HUDEP-2 (cell line): Measurements from ENCODE around the gene COG1.
A peak's percentile ranks its signal among the peaks of the same experiment; 100 is the strongest.

Experiments used
- DNase-seq, 76 experiments: peaks; one replicate each; lab custom pipeline; 2025; ENCODE audit not compliant: unreplicated experiment in 76 of 76; lab: John Stamatoyannopoulos, UW

Gene COG1

DNA sequence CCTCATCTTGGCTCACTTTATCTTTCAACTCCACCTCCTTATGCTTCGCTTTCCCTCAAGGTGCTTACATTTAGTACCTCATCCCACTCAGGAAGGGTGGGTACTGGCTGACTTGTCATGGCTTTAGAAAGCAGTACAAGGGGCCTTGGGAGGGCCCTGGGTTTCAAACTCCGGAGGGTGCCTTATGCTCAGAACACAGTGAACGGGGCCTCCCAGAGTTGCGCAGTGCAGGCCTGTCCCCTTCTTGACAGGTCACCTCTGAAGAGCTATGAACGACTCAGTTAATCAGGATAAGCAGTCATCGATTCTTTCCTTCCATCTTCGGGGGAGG is 6.0 kb downstream of the COG1 start:
- DNase-seq: no peak

DNA sequence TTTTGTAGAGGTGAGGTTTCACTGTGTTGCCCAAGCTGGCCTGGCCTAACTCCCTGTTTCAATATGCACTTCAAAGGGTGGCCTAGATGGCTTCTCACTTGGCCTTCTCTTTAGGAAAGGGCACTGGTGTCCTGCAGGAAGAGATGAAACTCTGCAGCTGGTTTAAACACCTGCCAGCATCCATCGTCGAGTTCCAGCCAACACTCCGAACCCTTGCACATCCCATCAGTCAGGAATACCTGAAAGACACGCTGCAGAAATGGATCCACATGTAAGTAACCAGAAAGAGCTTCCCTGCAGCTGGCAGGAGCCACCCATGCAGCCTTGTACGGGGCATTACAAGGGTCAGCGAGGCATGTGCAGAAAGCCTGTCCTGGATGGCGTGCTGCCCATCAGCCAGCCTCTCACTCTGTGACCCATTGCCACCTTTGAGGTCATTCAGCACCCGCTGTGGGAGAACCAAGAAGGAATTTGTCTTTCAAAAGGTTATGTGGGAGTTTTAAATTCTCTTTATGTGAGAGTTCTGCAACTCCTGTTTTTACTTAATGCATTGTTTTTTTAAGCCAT is 7.0 kb downstream of the COG1 start:
- DNase-seq: no peak

DNA sequence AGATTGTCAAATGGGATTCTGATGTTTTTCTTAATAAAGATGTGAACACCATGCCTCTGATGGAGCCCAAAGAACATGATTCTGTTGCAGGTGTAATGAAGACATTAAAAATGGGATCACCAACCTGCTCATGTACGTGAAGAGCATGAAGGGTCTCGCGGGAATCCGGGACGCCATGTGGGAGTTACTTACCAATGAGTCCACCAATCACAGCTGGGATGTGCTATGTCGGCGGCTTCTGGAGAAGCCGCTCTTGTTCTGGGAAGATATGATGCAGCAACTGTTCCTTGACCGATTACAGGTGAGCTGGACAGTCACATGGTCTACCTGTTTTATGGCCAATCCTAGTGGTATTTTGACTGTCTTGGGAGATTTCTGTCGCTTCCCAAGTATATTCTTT is 7.6 kb downstream of the COG1 start:
- DNase-seq: no peak

DNA sequence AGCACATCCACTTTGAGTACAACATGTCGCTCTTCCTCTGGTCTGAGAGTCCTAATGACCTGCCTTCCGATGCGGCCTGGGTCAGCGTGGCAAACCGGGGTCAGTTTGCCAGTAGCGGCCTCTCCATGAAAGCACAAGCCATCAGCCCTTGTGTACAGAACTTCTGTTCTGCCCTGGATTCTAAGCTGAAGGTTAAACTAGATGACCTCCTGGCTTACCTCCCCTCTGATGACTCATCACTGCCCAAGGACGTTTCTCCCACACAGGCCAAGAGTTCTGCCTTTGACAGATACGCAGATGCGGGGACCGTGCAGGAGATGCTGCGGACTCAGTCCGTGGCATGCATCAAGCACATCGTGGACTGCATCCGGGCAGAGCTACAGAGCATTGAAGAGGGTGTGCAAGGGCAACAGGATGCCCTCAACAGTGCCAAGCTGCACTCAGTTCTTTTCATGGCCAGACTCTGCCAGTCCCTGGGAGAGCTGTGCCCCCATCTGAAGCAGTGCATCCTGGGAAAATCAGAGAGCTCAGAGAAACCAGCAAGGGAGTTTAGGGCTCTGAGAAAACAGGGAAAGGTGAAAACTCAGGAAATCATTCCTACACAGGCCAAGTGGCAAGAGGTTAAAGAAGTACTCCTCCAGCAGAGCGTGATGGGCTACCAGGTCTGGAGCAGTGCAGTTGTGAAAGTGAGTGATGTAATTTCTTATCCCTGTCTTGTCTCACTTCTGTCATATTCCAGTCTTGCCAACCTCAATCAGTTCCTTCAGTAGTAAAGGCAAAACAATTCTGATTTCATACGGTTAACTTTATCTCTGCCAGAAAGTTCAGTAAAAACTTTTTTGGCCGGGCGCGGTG is 8.6 kb downstream of the COG1 start:
- DNase-seq: peak in 3 of 76 experiments; percentile 10 to 38 (median 15)

DNA sequence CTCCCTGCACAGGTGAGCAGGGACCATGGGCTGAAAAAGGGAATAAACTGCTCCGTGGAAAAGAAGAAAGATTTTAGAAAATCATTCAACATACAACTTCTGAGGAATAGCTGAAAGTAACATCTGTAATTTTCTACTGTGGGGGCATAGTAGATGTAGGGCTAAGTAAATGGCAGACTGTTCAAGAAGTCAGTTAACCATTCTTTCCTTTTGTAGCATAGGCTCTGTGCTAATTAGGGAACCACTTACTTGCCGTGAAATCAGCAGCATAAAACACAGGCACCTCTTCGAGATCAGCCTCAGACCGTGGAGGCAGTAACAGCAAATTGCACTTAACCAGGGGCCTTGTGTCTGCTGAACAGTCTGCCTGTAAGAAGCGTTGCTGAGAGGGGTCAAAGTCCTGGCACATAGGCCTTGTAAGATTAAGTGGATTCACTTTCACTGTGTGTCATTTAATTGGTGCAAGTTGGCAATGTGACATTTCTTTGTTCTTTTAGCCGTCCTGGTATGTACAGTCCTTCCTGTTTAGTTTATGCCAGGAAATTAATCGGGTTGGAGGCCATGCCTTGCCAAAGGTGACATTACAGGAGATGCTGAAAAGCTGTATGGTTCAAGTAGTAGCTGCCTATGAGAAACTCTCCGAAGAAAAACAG is 10.4 kb downstream of the COG1 start:
- DNase-seq: no peak

DNA sequence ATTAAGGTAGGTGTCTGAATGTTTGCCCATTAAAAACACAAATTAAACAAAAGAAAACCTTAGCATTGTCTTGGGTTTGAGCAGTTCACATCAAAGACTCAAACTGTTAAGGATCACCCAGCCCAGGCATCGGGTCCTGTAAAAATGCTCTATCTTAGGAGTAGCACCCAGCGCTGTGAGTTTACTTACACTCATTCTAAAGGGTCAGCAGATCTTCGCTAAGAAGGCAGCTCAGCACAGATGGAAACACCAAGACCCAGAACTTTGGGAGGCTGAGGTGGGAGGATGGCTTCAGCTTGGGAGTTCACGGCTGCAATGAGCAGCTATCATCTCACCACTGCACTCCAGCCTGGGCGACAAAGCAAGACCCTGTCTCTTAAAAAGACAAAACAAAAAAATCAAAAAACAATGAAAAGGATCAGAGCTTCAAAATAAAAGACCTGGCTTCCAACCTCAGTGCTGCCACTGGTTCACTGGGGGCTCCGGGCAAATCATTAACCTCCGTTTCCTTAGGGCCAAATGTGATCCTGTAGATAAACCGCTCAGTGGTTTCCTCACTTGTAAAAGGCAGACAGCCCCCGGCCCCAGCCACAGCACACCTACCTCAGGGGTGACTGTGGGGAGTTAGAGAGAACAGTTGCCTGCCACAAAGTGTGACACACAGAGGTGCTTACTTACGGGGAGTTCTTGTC is 11.1 kb downstream of the COG1 start:
- no peak for DNase-seq

DNA sequence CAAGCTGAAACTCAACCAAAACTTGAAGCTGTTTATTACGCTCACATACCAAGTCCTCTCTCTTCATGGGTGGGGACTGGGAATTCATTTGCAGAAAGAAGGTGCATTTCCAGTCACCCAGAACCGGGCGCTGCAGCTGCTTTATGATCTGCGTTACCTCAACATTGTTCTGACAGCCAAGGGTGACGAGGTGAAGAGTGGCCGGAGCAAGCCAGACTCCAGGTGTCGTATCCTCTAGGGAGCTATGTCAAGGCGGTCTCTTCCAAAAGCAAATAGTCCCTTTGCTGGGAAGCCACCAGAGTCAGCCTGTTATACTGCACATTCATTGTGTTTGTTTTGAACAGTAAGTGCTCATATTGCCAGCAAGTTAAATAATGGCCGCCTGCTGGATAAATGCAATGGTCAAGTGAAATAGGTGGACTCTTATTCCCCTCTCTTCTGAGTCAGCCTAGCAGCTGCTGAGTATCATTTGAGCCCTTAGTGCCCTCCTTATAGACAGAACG is 12.7 kb downstream of the COG1 start:
- no peak for DNase-seq

DNA sequence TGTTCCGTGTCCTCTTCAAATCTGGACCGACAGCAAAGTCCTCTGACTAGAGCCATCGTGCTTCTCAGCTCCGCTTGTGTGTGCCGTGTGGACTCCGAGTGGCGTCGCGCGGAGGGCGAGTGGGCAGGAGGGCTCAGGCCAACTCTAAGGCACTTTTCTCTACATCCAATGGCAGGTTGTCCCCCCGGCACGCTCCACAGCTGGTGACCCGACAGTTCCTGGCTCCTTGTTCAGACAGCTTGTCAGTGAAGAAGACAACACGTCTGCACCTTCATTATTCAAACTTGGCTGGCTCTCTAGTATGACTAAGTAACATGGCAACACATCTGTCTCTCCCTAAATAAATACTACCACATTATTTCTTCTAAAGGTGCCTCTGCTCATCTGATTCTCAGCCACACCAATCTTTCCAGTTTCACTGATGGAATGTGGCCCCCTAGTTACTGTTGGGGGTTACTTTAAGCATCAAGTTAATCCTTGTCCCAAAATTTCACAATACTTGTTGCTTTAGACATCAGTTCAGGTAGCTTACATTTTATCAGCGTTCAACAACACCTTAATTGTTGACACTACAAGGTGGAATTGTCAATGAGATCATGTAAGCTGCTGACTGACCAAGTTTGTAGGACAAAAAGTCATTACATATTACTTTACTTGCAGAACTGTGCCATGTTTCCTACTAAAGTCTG is 15.4 kb downstream of the COG1 start:
- DNase-seq: no peak

DNA sequence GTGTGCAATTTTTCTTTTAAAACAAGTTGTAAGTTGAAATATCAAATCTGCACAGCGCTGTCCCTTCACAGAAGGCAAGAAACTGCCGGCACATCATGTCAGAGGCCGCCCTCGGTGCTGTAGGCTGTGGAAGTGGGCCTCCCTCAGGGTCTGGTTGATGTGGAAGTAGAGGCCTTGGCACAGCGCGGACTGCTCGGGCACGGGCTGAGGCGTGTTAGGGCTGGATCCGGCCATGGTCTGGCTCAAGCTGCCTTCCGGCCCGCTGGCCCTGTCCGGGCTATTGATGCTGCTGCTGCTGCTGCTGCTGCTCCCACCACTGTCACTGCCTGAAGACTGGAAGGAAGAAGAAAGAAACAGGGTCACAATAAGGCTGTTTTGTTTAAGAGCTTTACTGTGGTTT is 16.6 kb downstream of the COG1 start:
- DNase-seq: no peak

DNA sequence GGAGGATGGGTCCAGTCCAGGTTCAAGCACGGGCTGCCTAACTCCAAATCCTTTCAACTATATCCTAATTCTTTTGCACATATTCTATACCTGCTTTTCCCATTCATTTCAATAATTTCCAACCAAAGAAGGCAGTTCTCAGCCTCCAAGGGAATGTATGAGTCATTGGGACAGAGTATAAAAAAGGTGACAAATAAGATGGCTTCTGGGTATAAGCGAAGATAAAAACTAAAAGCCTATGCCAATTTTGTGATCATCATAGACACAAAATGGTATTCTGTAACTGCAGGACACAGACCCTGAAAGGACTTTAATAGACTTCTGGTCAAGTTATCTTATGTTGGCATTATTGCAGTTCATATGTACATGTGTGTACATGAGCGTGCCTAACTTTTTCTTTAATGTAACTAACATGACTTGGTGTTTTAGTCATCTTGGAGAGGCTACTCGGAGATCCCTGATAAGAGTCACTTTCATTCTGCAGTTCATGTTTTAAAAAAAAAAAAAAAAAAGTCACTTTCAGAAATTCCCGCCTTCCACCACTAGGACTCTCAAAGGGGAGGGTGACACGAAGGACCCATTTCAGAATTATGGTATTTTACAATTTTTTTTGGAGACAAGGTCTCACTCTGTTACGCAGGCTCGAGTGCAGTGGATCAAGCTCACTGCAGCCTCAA is 17.3 kb downstream of the COG1 start:
- DNase-seq: peak in 33 of 76 experiments; percentile 8 to 72 (median 40)

DNA sequence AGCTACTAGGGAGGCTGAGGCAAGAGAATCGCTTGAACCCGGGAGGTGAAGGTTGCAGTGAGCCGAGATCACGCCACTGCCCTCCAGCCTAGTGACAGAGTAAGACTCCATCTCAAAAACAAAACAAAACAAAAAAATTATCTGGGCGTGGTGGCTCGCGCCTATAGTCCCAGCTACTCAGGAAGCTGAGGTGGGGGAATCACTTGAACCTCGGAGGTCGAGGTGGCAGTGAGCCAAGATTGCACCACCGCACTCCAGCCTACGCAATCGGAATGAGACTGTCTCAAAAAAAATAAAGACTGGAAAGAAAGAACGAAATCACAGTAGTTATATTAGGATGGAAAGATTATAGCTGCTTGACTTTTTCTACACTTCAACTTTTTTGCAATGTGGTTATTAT is 18.9 kb downstream of the COG1 start:
- no peak for DNase-seq

DNA sequence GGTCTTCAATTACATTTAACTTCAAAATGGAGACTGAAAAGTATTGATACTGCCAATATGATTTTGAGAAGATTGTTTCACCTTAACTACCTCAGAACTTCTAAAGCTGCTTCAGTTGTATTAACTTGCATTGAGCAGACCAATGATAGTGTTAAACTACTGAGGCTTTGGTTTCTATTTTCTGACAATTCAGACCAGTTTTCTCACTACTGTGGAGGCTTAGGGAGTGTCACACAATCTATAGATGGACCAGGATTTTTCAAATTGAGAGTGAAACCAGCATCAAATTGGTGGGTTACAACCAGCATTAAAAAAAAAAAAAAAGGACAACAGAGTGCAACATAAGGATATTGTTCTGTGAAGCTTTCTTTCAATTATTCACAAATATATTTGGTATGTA is 21.2 kb downstream of the COG1 start:
- no peak for DNase-seq

DNA sequence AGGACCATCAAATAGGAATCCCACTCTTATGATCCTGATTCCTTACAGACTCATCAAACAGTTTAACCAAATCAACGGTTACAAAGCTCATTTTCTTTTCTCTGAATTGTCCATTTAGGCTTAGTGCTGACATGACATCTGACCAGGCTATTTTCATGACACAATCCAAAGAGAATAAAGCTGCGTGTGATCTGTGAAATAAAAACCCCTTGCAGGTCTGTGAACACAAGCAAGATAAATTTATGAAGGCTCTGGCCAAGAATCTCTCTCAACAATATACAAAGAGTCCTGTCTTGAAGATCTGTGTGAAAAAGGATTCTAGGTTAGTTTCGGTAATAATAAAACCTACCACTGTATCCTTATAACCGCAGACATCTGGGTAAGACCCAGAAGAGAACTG is 22.0 kb downstream of the COG1 start:
- DNase-seq: no peak

DNA sequence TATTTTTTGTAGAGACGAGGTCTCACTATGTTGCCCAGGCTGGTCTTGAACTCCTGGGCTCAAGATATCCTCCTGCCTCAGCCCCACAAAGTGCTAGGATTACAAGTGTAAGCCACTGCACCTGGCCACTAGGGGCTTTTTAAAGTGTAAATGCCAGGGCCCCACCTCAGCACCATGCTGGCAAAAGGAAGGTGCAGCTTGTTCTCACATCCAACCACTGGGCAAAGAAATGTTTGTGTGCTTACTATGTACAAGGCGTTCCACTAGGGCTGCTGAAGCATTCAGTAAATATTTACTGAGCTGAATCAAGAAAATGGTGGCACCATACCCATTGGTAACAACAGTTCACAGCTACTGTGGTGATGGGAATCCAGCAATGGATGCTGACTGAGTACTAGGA is 22.6 kb downstream of the COG1 start:
- DNase-seq: no peak

DNA sequence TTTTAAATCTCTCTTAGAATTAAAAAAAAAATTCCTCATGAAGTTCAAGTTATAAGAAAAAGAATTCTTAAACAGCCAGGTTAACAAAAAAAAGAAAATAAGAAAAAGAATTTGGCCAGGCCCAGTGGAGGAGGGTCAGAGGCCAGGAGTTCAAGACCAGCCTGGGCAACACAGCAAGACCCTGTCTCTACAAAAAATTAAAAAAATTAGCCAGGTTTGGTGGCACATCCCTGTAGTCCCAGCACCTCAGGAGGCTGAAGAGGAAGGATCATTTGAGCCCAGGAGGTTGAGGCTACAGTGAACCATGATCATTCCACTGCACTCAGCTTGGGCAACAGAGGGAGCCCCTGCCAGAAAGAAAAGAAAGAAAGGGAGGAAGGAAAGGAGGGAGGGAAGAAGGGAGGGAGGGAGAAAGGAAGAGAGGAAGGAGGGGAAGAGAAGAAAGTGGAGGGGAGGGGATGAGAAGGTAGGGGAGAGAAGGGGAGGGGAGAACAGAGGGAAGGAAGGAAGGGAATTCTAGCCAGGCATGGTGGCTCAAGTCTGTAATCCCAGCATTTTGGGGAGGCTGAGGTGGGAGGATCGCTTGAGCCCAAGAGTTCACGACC is 30.9 kb downstream of the COG1 start:
- no peak for DNase-seq

DNA sequence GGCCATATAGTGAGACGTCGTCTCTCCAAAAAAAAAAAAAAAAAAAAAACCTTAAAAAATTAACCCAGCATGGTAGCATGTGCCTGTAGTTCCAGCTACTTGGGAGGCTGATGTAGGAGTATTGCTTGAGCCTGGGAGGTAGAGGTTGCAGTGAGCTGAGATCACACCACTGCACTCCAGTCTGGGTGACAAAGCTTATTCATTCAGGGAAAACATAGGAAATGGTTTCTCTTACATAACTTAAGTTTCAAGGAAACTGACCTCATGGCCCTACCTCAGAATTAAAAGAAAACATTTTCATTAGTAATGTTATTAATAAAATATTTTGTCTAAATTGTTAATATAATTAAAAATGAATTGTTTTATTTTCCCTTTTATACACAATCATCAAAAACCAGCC is 31.4 kb downstream of the COG1 start:
- DNase-seq: no peak

DNA sequence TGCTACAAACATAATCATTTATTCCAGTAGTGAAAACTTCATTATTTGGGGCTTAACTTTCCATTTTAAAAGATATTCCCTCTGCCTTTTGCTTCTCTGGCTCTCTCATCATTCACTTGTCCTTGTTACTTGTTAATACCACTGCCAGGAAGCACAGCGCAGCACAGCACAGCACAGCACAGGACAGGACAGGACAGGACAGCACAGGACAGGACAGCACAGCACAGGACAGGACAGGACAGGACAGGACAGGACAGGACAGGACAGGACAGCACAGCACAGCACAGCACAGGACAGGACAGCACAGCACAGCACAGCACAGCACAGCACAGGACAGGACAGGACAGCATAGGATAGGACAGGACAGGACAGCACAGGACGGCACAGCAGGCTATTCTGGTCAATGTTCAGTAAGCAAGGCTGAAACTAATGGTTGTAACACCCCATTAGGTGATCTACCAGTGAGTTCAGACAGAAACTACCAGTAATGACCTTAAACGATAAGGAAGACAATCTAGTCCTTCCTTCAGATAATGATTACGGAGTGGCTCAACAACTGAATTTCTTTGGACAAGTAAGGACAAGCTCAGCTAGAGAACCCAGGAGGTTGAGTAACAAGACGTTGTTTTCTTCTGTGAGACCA is 31.9 kb downstream of the COG1 start:
- DNase-seq: no peak

DNA sequence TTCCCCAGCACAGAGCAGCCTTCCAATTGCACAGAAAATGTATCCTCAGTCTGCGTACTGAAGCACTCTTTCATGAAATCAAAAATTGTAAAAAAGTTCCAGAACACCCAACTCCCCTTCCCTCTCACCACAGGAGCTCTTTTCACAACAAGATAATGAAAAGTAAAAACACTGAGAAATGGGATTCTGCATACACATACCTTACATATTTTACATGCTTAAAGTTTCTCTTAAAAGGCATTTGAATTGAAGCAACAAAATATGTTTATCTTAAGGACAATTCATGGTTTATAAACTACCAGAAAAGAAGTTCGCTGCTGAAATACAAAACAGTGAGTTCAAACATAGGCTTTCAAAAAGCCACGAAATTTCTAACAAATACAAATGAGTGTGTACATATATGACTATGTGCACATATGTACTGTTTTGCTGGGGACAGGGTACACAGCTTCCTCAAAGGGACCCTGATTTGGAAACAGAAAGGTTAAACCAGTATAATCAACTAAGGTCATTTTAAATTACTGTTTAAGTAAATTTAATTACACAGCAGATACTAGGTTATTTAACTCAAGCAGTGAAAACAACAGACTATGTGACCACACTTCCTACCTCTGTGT is 33.8 kb downstream of the COG1 start:
- DNase-seq: no peak

DNA sequence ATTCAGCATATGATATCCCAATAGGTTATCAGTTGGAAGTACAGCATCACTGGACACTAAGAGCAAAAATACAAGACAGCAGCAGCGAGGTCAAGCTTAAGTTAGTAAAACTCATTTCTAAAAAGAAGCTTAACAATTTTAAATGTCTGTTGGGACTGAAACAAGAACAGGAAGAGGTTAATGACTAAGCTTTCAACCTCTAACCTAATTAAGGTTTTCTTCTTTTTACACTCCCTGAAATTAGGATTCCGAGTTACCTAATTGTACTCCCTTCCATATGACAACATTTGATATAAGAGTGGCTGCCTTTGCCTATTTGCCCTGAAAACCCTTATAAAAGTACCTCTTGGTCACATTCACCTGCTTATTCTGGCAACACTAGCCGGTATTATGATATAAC is 34.5 kb downstream of the COG1 start:
- DNase-seq: no peak
